GM21447 (cell line): Measurements from ENCODE around the gene SLC12A8.
A peak's percentile ranks its signal among the peaks of the same experiment; 100 is the strongest.

Experiments
- ATAC-seq: cut with Tn5 transposase; IDR thresholded peaks from one replicate; pipeline ENCODE4 v1.9.1; 2021; ENCODE audit not compliant: unreplicated experiment

SLC12A8 gene

GRCh38 chr3:125055913-125056745 lies 156.4 kb downstream of the SLC12A8 start, which contains the start of gene HEG1:
Gene HEG1, minus strand, starts transcription at chr3:125055997. Its CDS starts 107 bp downstream, at chr3:125055890.
- peak; percentile 51 for ATAC-seq

- ATAC-seq: peak; percentile 2
Measured at GRCh38 chr3:125055331-125055912, 157.1 kb downstream of the SLC12A8 start.

- ATAC-seq: peak; percentile 37
Measured at GRCh38 chr3:125054449-125055329, 157.9 kb downstream of the SLC12A8 start.

DNA sequence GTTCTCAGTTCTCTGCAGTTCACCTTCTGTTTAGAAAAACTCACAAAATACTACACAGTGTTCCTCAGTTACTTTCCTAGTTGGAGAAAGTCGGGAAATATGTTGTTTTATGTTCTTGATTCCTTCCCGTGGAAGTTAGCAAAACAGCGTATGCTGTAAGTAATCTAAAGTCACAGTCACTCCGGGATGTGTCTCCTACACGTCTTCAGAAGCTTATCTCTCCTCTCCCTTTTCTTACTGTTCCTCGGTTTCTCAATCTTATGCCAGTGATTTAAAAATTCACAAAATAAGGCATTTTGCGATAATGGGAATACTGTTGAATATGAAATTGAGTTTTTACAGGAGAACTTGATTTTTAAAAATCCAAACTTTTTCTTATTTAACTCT lies 158.5 kb downstream of the SLC12A8 start:
- no peak for ATAC-seq

DNA sequence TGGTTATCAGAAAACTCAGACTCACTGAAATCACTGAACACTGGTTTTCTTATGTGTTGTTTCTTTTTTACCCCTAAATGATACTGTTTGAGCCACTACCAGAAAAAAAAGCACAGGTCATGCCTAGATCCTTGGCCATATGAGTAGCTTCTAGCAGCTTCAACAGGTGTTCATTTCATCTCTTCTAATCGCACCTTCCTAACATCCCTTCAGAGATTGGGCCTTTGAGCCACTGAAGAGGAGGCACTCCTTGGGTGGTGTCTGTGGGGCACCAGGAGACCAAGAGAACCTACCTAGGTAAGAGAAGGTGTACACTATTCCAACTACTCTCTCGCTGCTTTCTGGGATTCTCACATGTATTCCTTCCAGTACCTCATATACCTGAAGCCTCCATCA lies 159.2 kb downstream of the SLC12A8 start:
- ATAC-seq: no peak

- no peak for ATAC-seq
Measured at GRCh38 chr3:125052624-125053303, 159.8 kb downstream of the SLC12A8 start.

DNA sequence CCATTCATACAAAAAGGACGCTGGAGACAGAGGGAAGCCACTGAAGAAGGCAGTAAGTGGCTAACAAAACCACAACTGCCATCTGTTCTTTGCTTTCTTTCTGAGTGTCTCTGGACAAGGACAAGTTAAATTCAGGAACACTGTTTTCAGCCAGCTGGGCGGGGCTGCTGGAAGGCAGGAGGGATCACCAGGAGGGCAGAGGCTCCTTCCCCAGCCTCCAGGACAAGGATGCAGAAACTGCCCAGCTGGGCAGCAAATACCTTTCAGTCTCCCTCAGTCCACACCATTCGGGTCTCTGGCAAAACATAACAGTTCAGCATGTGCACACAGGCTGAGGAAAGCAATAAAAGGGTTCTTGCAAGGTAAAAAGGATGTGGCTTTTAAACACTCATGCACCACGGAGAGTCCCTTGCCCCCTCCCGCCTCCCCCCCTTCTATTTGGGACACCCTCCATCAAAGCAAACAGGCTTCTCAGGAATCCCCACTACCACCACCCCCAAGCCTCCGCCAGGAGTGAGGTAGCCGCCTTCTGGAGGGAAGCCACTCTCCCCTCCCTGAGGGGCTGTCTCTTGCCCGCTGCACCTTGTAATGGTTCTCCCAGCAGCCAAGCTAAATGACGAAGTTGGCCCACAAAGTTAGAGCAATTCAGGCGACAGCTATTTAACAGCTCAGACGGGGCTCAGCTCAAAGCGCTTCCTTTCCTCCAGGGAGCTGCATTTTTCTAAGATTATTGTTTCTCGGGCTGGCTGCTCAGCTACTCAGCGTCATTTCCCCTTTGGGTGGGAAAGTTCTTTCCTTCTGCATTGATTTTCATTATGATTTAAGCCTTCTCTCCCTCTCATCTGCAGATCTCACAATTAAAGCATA lies 160.6 kb downstream of the SLC12A8 start:
- ATAC-seq: peak; percentile 42

GRCh38 chr3:125051205-125051604 lies 161.3 kb downstream of the SLC12A8 start:
- no peak for ATAC-seq

DNA sequence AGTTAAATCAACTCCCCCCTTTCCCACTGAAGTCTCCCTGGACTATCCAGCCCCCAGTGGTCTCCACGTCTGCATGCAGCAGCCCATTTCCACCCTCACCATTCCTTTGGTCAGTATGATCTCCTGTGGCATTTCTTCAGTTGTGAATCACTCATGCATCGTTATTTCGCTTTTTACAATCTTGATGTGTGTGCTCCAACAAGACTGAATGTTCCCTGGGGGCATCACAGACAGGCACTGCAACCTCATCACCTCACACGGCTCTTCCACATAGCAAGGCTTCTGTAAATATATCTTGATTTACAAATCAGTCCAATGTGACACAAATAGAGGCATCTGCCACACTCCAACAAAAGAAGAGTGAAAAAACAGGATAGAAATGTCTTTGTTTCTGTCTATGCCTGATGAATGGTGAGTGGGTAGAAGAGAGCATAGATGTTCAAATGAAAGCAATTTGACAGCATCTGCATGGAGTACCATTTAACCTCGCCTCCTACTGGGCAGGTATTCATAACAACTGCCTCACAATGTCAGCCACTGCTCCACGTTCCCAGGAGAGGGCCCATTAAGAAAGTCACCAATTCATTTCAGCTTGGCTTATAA lies 162.0 kb downstream of the SLC12A8 start:
- ATAC-seq: no peak

- ATAC-seq: no peak
Measured at GRCh38 chr3:125048282-125048681, 164.3 kb downstream of the SLC12A8 start.

DNA sequence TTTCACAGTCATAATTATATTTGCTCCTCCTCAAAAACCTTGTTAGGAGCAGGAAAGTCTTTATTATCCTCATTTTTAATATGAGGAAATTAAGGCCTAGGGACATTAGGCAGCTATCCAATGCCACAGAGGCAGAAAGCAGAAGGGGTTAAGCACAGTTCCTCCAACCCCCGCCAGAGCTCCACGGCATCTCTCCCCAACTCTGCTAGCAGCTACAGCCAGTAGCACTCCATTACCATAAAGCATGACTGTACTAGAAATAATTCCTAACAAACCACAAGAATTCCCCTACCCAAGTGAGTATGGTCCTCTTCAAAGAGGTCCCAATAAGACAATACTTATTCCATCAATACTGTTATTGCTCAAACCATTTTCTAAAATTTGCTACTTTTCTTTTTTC lies 166.6 kb downstream of the SLC12A8 start:
- no peak for ATAC-seq

DNA sequence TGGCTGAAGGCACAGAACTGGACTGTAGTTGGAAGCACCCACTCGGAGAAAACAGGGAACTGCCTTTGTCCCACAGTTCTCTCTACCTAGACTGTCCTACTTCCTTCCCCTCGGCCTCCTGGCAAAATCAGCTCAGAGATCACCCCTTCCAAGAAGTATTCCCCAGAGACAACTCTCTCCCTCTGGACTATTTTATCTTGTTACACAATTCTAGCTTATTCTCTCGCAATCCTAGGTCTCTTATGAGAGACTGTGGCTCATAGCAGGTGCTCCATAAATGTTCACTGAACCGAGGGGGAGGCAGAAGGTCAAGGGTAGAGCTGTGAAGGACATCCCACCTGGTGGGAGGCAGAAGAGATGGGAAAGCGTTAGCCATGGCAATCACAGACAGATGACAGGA lies 167.4 kb downstream of the SLC12A8 start:
- ATAC-seq: no peak

GRCh38 chr3:125043599-125044151 lies 168.9 kb downstream of the SLC12A8 start:
- no peak for ATAC-seq

DNA sequence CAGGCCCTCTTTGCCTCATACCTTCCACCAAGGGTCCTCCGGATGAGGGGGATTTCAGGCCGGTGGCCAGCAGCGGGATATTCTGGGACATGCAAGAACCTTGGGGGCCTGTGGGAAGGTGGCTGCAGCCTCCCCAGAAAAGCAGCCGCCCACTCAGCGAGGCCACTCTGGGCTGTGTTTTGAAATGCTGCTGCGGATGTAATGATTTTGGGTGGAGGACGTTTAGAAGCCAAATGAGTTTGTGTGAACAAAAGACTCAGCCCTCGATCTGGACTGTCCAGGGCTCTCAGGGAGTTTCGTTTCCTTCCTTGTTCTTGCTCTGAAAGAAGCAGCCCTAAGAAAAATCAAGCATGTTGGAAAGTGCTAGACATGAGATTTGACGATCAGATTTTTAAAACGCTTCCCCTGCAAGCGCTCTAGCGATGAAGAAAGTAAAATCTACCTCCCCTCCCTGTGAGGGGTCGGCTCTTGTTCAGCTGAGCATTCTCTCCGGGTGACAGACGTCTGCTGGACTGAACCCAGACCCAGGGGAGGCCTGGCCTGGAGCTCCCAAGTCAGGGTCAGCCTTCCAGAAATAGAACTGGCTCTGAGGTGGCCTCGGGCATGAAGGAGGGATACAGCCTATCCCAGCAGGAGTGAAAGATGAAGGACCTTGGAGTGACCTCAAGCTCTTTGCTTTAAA lies 169.7 kb downstream of the SLC12A8 start:
- no peak for ATAC-seq

GRCh38 chr3:125039131-125040100 lies 173.1 kb downstream of the SLC12A8 start:
- no peak for ATAC-seq

GRCh38 chr3:125037498-125038150 lies 174.9 kb downstream of the SLC12A8 start:
- no peak for ATAC-seq

DNA sequence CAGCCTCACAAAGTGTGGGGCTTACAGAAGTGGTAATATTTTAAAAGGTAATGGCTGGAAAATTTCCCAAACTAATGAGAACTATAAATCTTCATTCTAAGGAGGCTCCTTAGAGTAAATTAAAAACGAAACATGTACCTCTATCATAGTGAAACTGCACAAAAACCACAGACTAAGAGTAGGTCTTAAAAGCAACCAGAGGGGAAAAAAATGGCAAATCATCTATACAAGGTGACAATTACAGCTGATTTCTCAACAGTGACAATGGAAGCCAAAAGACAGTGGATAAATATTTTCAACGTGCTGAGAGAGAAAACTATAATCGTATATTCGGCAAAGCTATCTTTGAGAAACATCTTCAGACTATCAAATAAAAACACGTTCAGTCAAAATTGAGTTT lies 177.3 kb downstream of the SLC12A8 start:
- peak; percentile 75 for ATAC-seq
